ENCODE data around the gene ZNF474. TPM values are rescaled to one million over a fixed set of nuclear protein-coding genes. Genes with fewer than 3 reads are reported as not detected.

Gene ZNF474
- total RNA-seq, 4 donors from 2014 or later: 0.16 TPM; not detected in 3

DNA sequence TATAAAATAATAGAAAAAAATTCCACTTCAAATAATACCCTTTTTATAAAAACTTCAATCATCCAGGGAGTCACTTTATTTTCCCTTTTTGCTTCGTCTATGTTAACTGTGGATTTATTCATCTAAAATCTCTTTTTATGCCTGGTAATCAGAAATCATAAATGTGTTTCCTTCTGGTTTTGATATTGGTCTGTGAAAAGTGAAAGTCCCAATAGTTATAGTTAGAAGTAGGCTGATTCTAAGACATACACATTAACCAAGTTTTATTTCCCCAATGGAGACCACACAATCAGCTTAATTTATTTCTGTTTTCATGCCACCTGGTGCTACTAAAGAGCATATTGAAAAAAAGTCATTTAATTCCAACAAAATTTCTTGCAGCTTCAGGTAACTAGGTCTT, 45.7 kb downstream of the ZNF474 start:
- no peak for TF ChIP-seq POLR2A (IDR thresholded peaks at IDR 0.05)
- TF ChIP-seq, protein P1, sequence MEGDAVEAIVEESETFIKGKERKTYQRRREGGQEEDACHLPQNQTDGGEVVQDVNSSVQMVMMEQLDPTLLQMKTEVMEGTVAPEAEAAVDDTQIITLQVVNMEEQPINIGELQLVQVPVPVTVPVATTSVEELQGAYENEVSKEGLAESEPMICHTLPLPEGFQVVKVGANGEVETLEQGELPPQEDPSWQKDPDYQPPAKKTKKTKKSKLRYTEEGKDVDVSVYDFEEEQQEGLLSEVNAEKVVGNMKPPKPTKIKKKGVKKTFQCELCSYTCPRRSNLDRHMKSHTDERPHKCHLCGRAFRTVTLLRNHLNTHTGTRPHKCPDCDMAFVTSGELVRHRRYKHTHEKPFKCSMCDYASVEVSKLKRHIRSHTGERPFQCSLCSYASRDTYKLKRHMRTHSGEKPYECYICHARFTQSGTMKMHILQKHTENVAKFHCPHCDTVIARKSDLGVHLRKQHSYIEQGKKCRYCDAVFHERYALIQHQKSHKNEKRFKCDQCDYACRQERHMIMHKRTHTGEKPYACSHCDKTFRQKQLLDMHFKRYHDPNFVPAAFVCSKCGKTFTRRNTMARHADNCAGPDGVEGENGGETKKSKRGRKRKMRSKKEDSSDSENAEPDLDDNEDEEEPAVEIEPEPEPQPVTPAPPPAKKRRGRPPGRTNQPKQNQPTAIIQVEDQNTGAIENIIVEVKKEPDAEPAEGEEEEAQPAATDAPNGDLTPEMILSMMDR (IDR thresholded peaks at IDR 0.05 in 4 of 5, conservative IDR thresholded peaks at IDR 0.05 in 1 of 5): no peak
- no peaks in the 10 kb centered on the region for H3K4me1 ChIP-seq
- no peak for ATAC-seq
- H3K4me3 ChIP-seq: no peak overlapping the region
- no peak for DNase-seq
- H3K9me3 ChIP-seq: no peaks in the 10 kb centered on the region
- in situ Hi-C loops (cut with MboI; ENCODE audit: low sequenced_read_pairs in 4 of 4): loop anchor here in 1 of 4 donors (25.0 kb wide), 1 partner anchor 237 kb away; no protein-coding TSS in a partner anchor
- H3K36me3 ChIP-seq: no peaks in the 10 kb centered on the region
- intact Hi-C loops (cut with DNase I; ENCODE audit: low total_unique reads): no loop called here
- no peaks in the 10 kb centered on the region for H3K27me3 ChIP-seq
- H3K27ac ChIP-seq: no peak overlapping the region

DNA sequence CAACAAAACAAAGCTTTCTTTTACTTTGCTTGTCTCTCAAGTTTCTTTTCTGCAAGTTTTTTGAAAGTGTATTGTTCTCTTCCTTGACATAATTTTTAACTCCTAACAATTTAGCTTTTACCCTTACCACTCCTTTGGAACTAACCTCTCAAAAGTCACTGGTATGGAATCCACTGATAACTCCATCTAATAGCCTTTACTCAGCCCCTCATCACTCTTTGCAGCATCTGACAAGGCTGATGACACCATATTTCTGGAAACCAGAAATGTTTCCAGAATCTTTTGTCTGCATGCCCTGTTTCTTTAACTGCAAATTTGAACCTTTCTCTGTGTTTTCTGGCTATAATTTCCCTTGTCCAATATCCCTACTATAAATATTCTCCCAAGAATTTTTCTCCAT, 46.5 kb downstream of the ZNF474 start:
- ATAC-seq (no peak), DNase-seq (no peak)
- Histone ChIP-seq H3K36me3 (no peaks in the 10 kb centered on the region), H3K27me3 (no peaks in the 10 kb centered on the region), H3K27ac (no peak overlapping the region), H3K4me1 (no peaks in the 10 kb centered on the region), H3K9me3 (no peaks in the 10 kb centered on the region), H3K4me3 (no peak overlapping the region)
- intact Hi-C loops (cut with DNase I; ENCODE audit: low total_unique reads): no loop called here
- TF ChIP-seq, protein P1 (IDR thresholded peaks at IDR 0.05 in 4 of 5, conservative IDR thresholded peaks at IDR 0.05 in 1 of 5): no peak
- no peak for TF ChIP-seq POLR2A (IDR thresholded peaks at IDR 0.05)
- in situ Hi-C loops (cut with MboI; ENCODE audit: low sequenced_read_pairs in 4 of 4): loop anchor here in 1 of 4 donors (25.0 kb wide), 1 partner anchor 236 kb away; no protein-coding TSS in a partner anchor

DNA sequence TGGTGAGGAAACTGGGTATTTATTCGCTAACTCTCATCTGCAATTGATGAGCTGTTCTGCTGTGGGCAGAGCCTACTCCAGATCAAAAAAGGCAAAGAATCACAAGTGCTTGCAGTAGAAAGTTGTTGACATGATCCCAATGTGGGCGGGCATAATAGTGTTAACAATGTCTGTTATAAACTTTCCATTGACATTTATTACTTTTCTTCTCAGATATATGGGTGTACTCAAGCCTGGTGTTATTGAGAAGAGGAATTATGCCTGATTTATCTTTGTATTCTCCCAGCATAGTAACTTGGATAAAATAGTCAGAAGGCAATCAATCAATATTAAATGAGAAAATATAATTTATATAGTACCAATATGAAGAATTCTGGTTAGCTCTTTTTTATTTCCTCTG, 47.8 kb downstream of the ZNF474 start:
- ATAC-seq: no peak
- in situ Hi-C loops (cut with MboI; ENCODE audit: low sequenced_read_pairs in 4 of 4): loop anchor here in 1 of 4 donors (25.0 kb wide), 1 partner anchor 235 kb away; no protein-coding TSS in a partner anchor
- H3K9me3 ChIP-seq: no peaks in the 10 kb centered on the region

DNA sequence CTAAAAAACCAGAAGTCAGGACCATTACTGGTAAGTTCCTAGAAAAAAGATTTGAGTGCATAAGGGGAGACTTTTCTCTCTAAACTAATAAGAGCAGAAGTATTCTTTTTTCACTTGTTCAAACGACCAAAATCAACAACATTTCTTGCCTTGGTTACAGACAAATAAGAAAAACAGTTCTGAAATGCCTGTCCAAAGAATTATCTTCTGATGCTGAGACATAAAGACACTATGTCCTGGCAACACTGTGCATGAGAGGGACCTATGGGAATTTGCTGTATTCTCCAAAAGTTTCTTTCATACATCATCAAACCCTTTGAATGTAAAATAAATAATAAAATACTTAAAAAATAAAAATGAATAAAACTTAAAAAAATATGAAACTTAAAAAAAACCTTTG, 50.4 kb downstream of the ZNF474 start:
- H3K9me3 ChIP-seq: no peaks in the 10 kb centered on the region
- no peak overlapping the region for H3K27ac ChIP-seq
- DNase-seq: no peak
- in situ Hi-C loops (cut with MboI; ENCODE audit: low sequenced_read_pairs in 4 of 4) (loop anchor here in 1 of 4 donors (25.0 kb wide), 1 partner anchor 233 kb away; no protein-coding TSS in a partner anchor), intact Hi-C loops (cut with DNase I; ENCODE audit: low total_unique reads) (no loop called here)
- H3K36me3 ChIP-seq: no peaks in the 10 kb centered on the region
- no peak overlapping the region for H3K4me3 ChIP-seq
- ATAC-seq: no peak
- TF ChIP-seq POLR2A (IDR thresholded peaks at IDR 0.05): no peak
- TF ChIP-seq, protein P1 (IDR thresholded peaks at IDR 0.05 in 4 of 5, conservative IDR thresholded peaks at IDR 0.05 in 1 of 5): no peak
- peaks cover 11 to 15% of the 10 kb centered on the region in 2 donors for H3K4me1 ChIP-seq
- no peaks in the 10 kb centered on the region for H3K27me3 ChIP-seq

More for the DNA sequence above, 47.8 kb downstream of the ZNF474 start:
- no peak for DNase-seq
- Histone ChIP-seq H3K27me3 (no peaks in the 10 kb centered on the region), H3K36me3 (no peaks in the 10 kb centered on the region), H3K4me1 (no peaks in the 10 kb centered on the region), H3K4me3 (no peak overlapping the region), H3K27ac (no peak overlapping the region)
- intact Hi-C loops (cut with DNase I; ENCODE audit: low total_unique reads): no loop called here
- TF ChIP-seq, protein P1 (IDR thresholded peaks at IDR 0.05 in 4 of 5, conservative IDR thresholded peaks at IDR 0.05 in 1 of 5): no peak
- TF ChIP-seq POLR2A (IDR thresholded peaks at IDR 0.05): no peak
